ENCODE measurements around the gene CENPO. TPM values are rescaled to one million over a fixed set of nuclear protein-coding genes. Genes with fewer than 3 reads are reported as not detected.

The CENPO gene
- polyA plus RNA-seq, 2 of the 4 experiments (the other 2 are of a cell fraction) = 49.6 to 62.0 TPM

- ATAC-seq (peak in 1 of 2 experiments; percentile 12; a peak in 2 of 6 replicates), DNase-seq (ENCODE audit: low read depth in 1 of 2, low spot score in 1 of 2) (no peak), FAIRE-seq (no peak)
- 86% methylated on average over 6 of the region's 6 CpGs for WGBS (ENCODE audit: missing lambda C conversion rate)
- Histone ChIP-seq H3K9me3 (no peaks in the 10 kb centered on the region), H3K4me3 (no peak overlapping the region), H3K27ac (no peak overlapping the region), H3K4me1 (no peaks in the 10 kb centered on the region), H3K4me2 (no peak overlapping the region)
- ChIA-PET CTCF (no interaction called here), POLR2A (no interaction called here)
- TF ChIP-seq HEYL (CRISPR knock-in tag; IDR thresholded peaks at IDR 0.05) = no peak
- TF ChIP-seq RNF2 (IDR thresholded peaks at IDR 0.05; ENCODE audit: borderline replicate concordance, low read depth) = no peak
- TF ChIP-seq CHD4 (IDR thresholded peaks at IDR 0.05; ENCODE audit: borderline replicate concordance) = no peak
- no peak for TF ChIP-seq FOXS1 (CRISPR knock-in tag; IDR thresholded peaks at IDR 0.05)
- no peak for TF ChIP-seq EHF (CRISPR knock-in tag; IDR thresholded peaks at IDR 0.05)
- TF ChIP-seq RCOR1 (IDR thresholded peaks at IDR 0.05; ENCODE audit: low read depth, low read length) = no peak
- TF ChIP-seq, protein P1, sequence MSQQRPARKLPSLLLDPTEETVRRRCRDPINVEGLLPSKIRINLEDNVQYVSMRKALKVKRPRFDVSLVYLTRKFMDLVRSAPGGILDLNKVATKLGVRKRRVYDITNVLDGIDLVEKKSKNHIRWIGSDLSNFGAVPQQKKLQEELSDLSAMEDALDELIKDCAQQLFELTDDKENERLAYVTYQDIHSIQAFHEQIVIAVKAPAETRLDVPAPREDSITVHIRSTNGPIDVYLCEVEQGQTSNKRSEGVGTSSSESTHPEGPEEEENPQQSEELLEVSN (IDR thresholded peaks at IDR 0.05; ENCODE audit: borderline replicate concordance, low read depth) = no peak
- no peak for TF ChIP-seq EP300 (IDR thresholded peaks at IDR 0.05)
- TF ChIP-seq SMC3 (IDR thresholded peaks at IDR 0.05) = no peak
- TF ChIP-seq TFCP2L1 (CRISPR knock-in tag; IDR thresholded peaks at IDR 0.05) = no peak
- TF ChIP-seq RARB (CRISPR knock-in tag; IDR thresholded peaks at IDR 0.05) = no peak
- TF ChIP-seq, protein P2, sequence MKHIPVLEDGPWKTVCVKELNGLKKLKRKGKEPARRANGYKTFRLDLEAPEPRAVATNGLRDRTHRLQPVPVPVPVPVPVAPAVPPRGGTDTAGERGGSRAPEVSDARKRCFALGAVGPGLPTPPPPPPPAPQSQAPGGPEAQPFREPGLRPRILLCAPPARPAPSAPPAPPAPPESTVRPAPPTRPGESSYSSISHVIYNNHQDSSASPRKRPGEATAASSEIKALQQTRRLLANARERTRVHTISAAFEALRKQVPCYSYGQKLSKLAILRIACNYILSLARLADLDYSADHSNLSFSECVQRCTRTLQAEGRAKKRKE (CRISPR knock-in tag; IDR thresholded peaks at IDR 0.05; ENCODE audit: low read depth) = no peak
- no peak for TF ChIP-seq GATA3 (IDR thresholded peaks at IDR 0.05; ENCODE audit: borderline replicate concordance)
- TF ChIP-seq KDM1A (IDR thresholded peaks at IDR 0.05; ENCODE audit: low read depth) = no peak
- no peak for TF ChIP-seq HDAC2 (IDR thresholded peaks at IDR 0.05)
These were observed 7.4 kb upstream of the CENPO start for GRCh38 chr2:24785671-24786321.

DNA sequence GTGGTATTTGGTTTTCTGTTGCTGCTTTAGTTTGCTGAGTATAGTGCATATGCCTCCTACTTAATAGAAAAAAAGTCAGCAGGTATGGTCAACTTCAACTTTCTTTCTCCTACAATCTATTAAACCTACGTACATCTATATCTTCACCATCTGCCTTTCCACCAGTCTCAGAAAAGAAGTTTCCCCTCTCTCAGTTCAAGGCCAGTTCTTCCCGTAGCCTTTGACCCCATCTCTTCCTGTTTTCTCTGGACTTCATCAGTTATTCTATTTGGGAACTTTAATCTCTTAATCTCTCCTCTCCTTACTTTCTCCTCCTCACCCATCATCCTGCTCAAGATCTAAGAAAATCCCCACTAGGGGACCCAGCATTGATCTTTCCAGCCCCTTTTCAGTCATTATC lies 5.7 kb upstream of the CENPO start:
- no peak for TF ChIP-seq NR3C1 (IDR thresholded peaks at IDR 0.05)
- no peak for TF ChIP-seq TP53 (CRISPR knock-in tag; IDR thresholded peaks at IDR 0.05)
- no peak for TF ChIP-seq CTCF (IDR thresholded peaks at IDR 0.05)
- no peak for TF ChIP-seq ZNF302 (CRISPR knock-in tag; IDR thresholded peaks at IDR 0.05)
- no peak for TF ChIP-seq RAD21 (conservative IDR thresholded peaks at IDR 0.05 in 1 of 2, IDR thresholded peaks at IDR 0.05 in 1 of 2)
- TF ChIP-seq SMC3 (IDR thresholded peaks at IDR 0.05) = no peak
- TF ChIP-seq, protein P3, sequence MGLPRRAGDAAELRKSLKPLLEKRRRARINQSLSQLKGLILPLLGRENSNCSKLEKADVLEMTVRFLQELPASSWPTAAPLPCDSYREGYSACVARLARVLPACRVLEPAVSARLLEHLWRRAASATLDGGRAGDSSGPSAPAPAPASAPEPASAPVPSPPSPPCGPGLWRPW (IDR thresholded peaks at IDR 0.05) = no peak
- TF ChIP-seq HDAC2 (IDR thresholded peaks at IDR 0.05) = no peak
- TF ChIP-seq TFCP2L1 (CRISPR knock-in tag; IDR thresholded peaks at IDR 0.05) = no peak
- TF ChIP-seq NPAS2 (CRISPR knock-in tag; IDR thresholded peaks at IDR 0.05; ENCODE audit: borderline replicate concordance) = no peak
- no peak for TF ChIP-seq FOXS1 (CRISPR knock-in tag; IDR thresholded peaks at IDR 0.05)
- no peak for TF ChIP-seq CEBPB (IDR thresholded peaks at IDR 0.05)
- no peak for TF ChIP-seq ZFP36 (IDR thresholded peaks at IDR 0.05; ENCODE audit: borderline replicate concordance, partially characterized antibody)
- TF ChIP-seq MAZ (IDR thresholded peaks at IDR 0.05; ENCODE audit: borderline replicate concordance, low read depth, low read length) = no peak
- TF ChIP-seq HMGXB4 (CRISPR knock-in tag; IDR thresholded peaks at IDR 0.05; ENCODE audit: borderline replicate concordance) = no peak
- TF ChIP-seq, protein P4, sequence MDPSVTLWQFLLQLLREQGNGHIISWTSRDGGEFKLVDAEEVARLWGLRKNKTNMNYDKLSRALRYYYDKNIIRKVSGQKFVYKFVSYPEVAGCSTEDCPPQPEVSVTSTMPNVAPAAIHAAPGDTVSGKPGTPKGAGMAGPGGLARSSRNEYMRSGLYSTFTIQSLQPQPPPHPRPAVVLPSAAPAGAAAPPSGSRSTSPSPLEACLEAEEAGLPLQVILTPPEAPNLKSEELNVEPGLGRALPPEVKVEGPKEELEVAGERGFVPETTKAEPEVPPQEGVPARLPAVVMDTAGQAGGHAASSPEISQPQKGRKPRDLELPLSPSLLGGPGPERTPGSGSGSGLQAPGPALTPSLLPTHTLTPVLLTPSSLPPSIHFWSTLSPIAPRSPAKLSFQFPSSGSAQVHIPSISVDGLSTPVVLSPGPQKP (IDR thresholded peaks at IDR 0.05; ENCODE audit: low read depth, low read length) = no peak
- no peak for TF ChIP-seq ZSCAN20 (CRISPR knock-in tag; IDR thresholded peaks at IDR 0.05)
- TF ChIP-seq RNF2 (IDR thresholded peaks at IDR 0.05; ENCODE audit: borderline replicate concordance, low read depth) = no peak
- peaks cover 12% of the 10 kb centered on the region for H3K4me1 ChIP-seq
- H3K27ac ChIP-seq = no peak overlapping the region
- no peak overlapping the region for H3K4me2 ChIP-seq
- no peak for DNase-seq (ENCODE audit: low read depth in 1 of 2, low spot score in 1 of 2)
- CTCF ChIA-PET = interaction anchor here (0.9 to 1.1 kb wide), 2 partner anchors 365 to 377 kb away, joined by 3 to 4 read pairs; no protein-coding TSS in a partner anchor
- POLR2A ChIA-PET = no interaction called here
- WGBS (ENCODE audit: missing lambda C conversion rate) = 84% methylated on average over 2 of the region's 2 CpGs
- no peaks in the 10 kb centered on the region for H3K9me3 ChIP-seq
- no peak for FAIRE-seq
- no peak overlapping the region for H3K4me3 ChIP-seq
- ATAC-seq = no peak
